HFF-Myc (cell line): ENCODE results near the gene LPAR4.

Experiments used
- DNase-seq: peaks from one replicate; pipeline ENCODE4 v3.0.0-alpha.2; 2011; ENCODE audit warnings: low read depth; ENCODE audit errors: extremely low read depth
- H3K4me3 ChIP-seq: replicated peaks from 2 replicates; pipeline ENCODE4 v1.5.1; 2011; ENCODE audit warnings: low read depth, mild to moderate bottlenecking, control low read depth, low read length
- CTCF ChIP-seq: IDR thresholded peaks from 2 replicates; pipeline ENCODE4 v1.5.1; 2012; ENCODE audit warnings: mild to moderate bottlenecking, low read depth, low read length, control low read depth; ENCODE audit errors: missing control alignments

Gene LPAR4

GRCh38 chrX:78747489-78747888 is at the start of gene LPAR4:
TSS of gene LPAR4 (plus strand) at chrX:78747720. CDS start at chrX:78754870, 7,150 bp downstream.
- no peak for DNase-seq
- H3K4me3 ChIP-seq = peak within 1 kb of the TSS; percentile 29
- no peak for TF ChIP-seq CTCF

GRCh38 chrX:78706071-78706470 is 41.4 kb upstream of the LPAR4 start:
- TF ChIP-seq CTCF = no peak
- DNase-seq = no peak
- H3K4me3 ChIP-seq = no peak overlapping the region

- peak; percentile 16 for DNase-seq
- TF ChIP-seq CTCF = peak; percentile 52
- H3K4me3 ChIP-seq = no peak overlapping the region
Observed at GRCh38 chrX:78708262-78708661, 39.3 kb upstream of the LPAR4 start.

GRCh38 chrX:78708816-78709215 is 38.7 kb upstream of the LPAR4 start:
- no peak for DNase-seq
- TF ChIP-seq CTCF = no peak
- H3K4me3 ChIP-seq = no peak overlapping the region

GRCh38 chrX:78710171-78710570 is 37.3 kb upstream of the LPAR4 start:
- DNase-seq = no peak
- TF ChIP-seq CTCF = no peak
- no peak overlapping the region for H3K4me3 ChIP-seq

- no peak for DNase-seq
- TF ChIP-seq CTCF = no peak
- no peak overlapping the region for H3K4me3 ChIP-seq
Observed at GRCh38 chrX:78712336-78712735, 35.2 kb upstream of the LPAR4 start.

GRCh38 chrX:78725287-78725686 is 22.2 kb upstream of the LPAR4 start:
- no peak for DNase-seq
- no peak overlapping the region for H3K4me3 ChIP-seq

More at GRCh38 chrX:78725287-78725686, 22.2 kb upstream of the LPAR4 start:
- TF ChIP-seq CTCF = no peak
